ENCODE data around the gene OLFML2A.
A peak's percentile ranks its signal among the peaks of the same experiment; 100 is the strongest.

Gene OLFML2A

DNA sequence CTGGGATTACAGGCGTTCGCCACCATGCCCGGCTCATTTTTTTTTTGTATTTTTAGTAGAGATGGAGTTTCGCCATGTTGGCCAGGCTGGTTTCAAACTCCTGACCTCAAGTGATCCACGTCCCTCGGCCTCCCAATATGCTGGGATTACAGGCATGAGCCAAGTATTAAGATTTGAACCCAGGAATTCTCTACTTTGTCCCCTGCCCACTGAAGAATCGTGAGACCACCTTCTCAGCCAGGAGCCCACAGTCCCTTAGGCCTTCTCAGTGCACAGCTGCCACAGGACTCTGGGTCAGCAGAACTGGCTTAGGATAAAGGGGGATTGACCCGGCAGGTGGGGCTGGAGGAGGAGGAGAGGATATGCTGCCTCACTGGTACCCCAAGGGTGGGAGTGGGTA lies 13.4 kb downstream of the OLFML2A start:
- 92% methylated on average over 8 of the region's 8 CpGs for WGBS
- Histone ChIP-seq H3K4me1 (ENCODE audit: insufficient read depth, low read length) (no peaks in the 10 kb centered on the region), H3K9me3 (ENCODE audit: insufficient read depth, low read depth, low read length) (no peaks in the 10 kb centered on the region)

DNA sequence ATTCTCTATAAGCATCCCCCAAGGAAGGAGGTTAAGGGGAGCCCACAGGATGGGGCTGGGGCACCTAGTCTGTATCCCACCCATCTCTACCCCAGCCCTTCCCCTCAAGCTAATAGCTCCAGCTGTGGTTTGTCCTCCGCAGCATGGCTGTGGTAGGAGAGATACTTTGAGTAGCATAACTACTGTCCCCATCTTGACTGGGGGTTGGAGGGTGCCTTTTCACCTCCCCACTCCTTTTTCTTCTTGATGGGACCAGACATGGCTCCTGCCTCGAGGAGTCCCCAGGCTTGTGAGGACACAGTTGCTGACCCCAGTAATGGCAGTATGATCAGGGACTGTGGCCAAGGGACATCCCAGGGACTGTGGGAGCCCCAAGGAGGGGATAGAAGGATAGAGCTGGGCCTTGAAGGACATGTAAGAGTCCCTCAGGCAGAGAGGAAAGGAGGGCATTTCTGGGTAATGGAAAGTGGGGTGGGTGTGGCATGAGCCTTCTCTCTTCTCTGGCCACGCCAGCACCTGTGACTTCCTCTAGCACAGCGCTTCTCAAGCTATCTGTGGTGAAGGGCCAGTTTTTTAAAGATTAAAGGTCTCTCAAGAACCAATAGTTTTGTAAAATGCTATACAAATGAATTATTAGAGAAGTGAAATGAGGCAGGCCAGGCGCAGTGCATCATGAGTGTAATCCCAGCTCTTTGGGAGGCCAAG lies 14.0 kb downstream of the OLFML2A start:
- 92% methylated on average over 3 of the region's 5 CpGs for WGBS
- H3K27me3 ChIP-seq (ENCODE audit: insufficient read depth, low read length), result no peaks in the 10 kb centered on the region

More for the DNA sequence above, 13.4 kb downstream of the OLFML2A start:
- Histone ChIP-seq H3K36me3 (ENCODE audit: insufficient read depth, low read length) (no peaks in the 10 kb centered on the region), H3K27ac (ENCODE audit: low read depth, low read length) (no peak overlapping the region), H3K4me3 (ENCODE audit: low read length) (no peak overlapping the region), H3K9ac (ENCODE audit: low read depth, low read length) (no peak overlapping the region), H3K27me3 (ENCODE audit: insufficient read depth, low read length) (no peaks in the 10 kb centered on the region)

DNA sequence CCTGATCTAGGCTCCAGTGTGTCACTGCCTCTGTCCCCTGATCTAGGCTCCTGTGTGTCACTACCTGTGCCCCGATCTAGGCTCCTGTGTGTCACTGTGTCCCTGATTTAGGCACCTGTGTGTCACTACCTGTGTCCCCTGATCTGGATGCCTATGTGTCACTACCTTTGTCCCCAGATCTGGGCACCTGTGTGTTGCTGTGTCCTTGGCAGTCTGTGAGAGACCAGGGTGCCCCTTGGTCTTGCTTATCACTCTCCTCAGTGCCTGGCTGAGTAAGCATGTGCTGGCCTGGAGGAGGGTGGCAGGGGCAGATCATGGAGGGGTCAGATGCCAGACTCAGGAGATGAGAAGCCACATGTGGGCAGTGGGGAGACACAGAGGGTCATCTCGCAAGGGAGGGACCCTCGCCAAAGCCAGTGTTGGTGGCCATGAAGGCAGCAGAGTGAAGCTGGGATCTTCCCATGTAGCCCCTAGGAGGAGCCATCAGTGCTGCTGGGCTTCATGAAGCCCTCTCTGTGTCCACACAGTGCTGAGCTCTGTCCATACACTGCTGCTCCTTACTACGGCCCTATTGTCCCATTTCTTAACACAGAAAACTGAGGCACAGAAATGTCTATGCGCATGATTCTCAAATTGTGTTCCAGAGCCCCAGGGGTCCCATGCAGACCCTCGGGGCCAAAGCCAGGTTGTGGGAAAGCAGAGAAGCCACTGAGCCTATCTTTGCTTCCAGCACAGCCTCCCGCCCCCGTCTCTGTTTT lies 15.5 kb downstream of the OLFML2A start:
- Histone ChIP-seq H3K9me3 (ENCODE audit: insufficient read depth, low read depth, low read length) (no peaks in the 10 kb centered on the region), H3K27me3 (ENCODE audit: insufficient read depth, low read length) (no peaks in the 10 kb centered on the region), H3K4me3 (ENCODE audit: low read length) (no peak overlapping the region), H3K9ac (ENCODE audit: low read depth, low read length) (no peak overlapping the region), H3K27ac (ENCODE audit: low read depth, low read length) (peak overlapping the region; percentile 40; the same call in 1 of the 2 replicates), H3K4me1 (ENCODE audit: insufficient read depth, low read length) (no peaks in the 10 kb centered on the region), H3K36me3 (ENCODE audit: insufficient read depth, low read length) (no peaks in the 10 kb centered on the region)
- 73% methylated on average over 8 of the region's 8 CpGs for WGBS

More for the DNA sequence above, 14.0 kb downstream of the OLFML2A start:
- H3K36me3 ChIP-seq (ENCODE audit: insufficient read depth, low read length), result no peaks in the 10 kb centered on the region
- no peaks in the 10 kb centered on the region for H3K9me3 ChIP-seq (ENCODE audit: insufficient read depth, low read depth, low read length)
- H3K4me1 ChIP-seq (ENCODE audit: insufficient read depth, low read length), result no peaks in the 10 kb centered on the region
- H3K9ac ChIP-seq (ENCODE audit: low read depth, low read length), result no peak overlapping the region
- no peak overlapping the region for H3K27ac ChIP-seq (ENCODE audit: low read depth, low read length)
- H3K4me3 ChIP-seq (ENCODE audit: low read length), result no peak overlapping the region

DNA sequence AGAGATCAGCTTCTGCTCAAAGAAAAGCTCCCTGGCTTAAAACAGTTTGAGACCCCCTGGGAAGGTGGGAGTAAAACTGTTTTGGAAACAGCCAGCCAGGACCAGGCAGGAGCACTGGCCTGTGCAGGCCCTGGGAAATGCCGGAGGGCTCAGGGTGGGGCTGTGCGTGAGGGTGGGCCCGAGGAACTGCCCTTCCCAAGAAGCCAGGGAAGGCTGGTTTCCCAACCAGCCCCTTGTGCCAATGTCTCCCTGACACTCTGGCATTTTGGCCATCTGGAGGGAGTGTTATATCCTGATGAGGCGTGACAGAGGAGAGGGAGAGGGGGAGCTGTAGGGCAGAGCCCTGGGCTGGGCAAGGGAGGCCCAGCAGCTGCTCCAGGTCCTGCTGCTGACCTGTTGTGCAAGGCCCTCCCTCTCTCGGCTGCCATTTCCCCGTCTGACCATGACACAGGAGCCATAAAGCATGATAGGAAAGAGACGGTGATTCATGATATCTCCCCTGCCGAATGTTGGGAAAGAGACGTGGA lies 16.1 kb downstream of the OLFML2A start:
- no peaks in the 10 kb centered on the region for H3K9me3 ChIP-seq (ENCODE audit: insufficient read depth, low read depth, low read length)
- H3K4me3 ChIP-seq (ENCODE audit: low read length), result no peak overlapping the region
- H3K36me3 ChIP-seq (ENCODE audit: insufficient read depth, low read length), result no peaks in the 10 kb centered on the region
- H3K27me3 ChIP-seq (ENCODE audit: insufficient read depth, low read length), result no peaks in the 10 kb centered on the region
- H3K9ac ChIP-seq (ENCODE audit: low read depth, low read length), result no peak overlapping the region
- H3K27ac ChIP-seq (ENCODE audit: low read depth, low read length), result peak overlapping the region; percentile 40; the same call in 1 of the 2 replicates
- H3K4me1 ChIP-seq (ENCODE audit: insufficient read depth, low read length), result no peaks in the 10 kb centered on the region
- 81% methylated on average over 9 of the region's 9 CpGs for WGBS

DNA sequence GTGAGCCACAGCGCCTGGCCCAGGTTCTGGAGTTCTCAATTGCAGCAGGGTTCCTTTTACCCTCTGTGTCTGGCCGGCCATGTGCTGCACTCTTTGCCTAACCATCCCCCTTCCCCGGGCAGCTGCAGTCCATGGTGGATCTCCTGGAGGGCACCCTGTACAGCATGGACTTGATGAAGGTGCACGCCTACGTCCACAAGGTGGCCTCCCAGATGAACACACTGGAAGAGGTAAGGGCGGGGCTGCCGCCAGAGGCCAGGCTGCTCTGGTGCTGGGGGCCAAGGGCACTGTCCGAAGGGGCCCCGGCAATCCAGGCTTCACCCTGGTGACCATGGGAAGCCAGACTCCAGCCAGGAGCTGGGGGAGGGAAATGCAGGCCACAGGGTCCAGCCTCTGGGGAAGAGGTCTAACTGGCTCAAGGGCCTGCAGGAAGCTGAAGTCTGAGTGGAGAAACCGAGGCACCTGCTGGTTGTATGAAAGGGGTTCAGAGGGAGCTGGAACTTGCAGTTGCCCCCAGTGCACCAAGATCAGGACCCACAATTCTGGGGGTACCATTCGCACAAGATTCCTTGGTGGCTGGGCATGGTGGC lies 18.1 kb downstream of the OLFML2A start:
- 89% methylated on average over 11 of the region's 11 CpGs for WGBS
- no peak overlapping the region; the same call in 1 of the 2 replicates for H3K9ac ChIP-seq (ENCODE audit: low read depth, low read length)
- 0 out of 2 replicates have a peak, but pooled peaks cover 3% of the 10 kb centered on the region for H3K4me1 ChIP-seq (ENCODE audit: insufficient read depth, low read length)
- no peak overlapping the region for H3K27ac ChIP-seq (ENCODE audit: low read depth, low read length)
- H3K36me3 ChIP-seq (ENCODE audit: insufficient read depth, low read length), result no peaks in the 10 kb centered on the region
- H3K9me3 ChIP-seq (ENCODE audit: insufficient read depth, low read depth, low read length), result no peaks in the 10 kb centered on the region
- H3K4me3 ChIP-seq (ENCODE audit: low read length), result no peak overlapping the region
- no peaks in the 10 kb centered on the region for H3K27me3 ChIP-seq (ENCODE audit: insufficient read depth, low read length)

DNA sequence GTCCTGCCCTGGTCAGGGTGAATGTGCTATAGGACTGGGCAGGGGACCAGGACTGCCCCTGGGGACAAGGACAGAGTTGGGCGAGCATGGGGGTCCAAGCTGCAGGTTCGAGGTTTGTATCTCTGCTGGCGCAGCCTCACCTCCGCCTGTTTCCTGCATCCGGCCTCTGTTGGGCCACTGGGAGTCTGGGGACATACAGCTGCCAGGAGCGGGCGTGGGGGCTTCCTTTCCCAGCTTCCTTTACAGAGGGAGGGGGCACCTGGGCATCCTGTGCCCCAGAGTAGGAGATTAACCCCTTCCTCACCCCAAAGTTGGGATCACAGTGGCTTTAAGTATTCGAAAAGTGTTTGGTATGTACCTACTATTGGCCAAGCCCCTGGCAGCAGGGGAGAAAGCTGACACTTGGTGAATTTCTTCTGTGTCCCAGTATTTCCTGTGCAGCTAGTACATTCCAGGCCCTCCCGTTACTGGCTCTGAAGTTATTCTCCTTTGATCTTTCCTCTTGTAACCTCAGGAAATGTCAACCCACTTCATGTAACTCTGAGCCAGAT lies 19.0 kb downstream of the OLFML2A start:
- 66% methylated on average over 8 of the region's 9 CpGs for WGBS
- Histone ChIP-seq H3K4me3 (ENCODE audit: low read length) (no peak overlapping the region), H3K27me3 (ENCODE audit: insufficient read depth, low read length) (no peaks in the 10 kb centered on the region), H3K4me1 (ENCODE audit: insufficient read depth, low read length) (0 out of 2 replicates have a peak, but pooled peaks cover 3% of the 10 kb centered on the region), H3K9me3 (ENCODE audit: insufficient read depth, low read depth, low read length) (no peaks in the 10 kb centered on the region), H3K9ac (ENCODE audit: low read depth, low read length) (no peak overlapping the region), H3K27ac (ENCODE audit: low read depth, low read length) (no peak overlapping the region), H3K36me3 (ENCODE audit: insufficient read depth, low read length) (no peaks in the 10 kb centered on the region)

DNA sequence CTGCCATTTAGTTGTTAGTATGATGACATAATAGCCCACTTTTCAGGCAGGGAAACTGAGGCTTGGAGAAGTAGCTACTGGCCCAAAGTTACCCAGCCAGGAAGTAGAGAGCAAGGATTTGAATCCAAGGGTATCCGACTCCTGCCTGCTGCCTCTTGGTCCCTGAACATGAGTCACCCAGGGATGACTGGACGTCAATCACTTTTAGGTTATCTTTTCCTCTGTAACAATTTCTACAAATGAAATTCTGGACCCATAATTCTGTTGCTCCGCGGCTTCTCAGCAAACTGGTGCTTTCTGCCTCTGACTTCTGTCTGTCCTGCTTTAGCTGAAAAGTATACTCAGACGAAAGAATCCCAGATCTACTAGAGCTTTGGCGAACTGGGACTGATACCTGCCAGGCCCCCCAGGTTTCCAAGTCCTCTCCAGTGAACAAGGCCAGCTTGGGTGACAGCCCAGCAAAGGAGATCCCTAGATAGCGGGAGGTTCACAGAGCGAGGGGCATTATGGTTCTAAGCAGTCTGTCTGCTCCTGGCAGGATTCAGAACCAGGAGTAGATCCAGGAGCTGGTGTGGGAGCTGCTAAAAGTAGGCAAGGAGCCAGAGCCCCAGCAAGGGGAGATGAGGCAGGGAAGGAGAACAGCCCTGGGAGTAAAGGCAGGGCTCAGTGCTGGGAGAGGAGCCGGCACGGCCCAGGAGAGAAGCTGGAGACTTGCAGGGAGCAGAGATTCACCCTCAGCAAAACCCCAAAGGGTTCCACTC lies 20.6 kb downstream of the OLFML2A start:
- Histone ChIP-seq H3K9ac (ENCODE audit: low read depth, low read length) (no peak overlapping the region), H3K36me3 (ENCODE audit: insufficient read depth, low read length) (no peaks in the 10 kb centered on the region), H3K4me1 (ENCODE audit: insufficient read depth, low read length) (0 out of 2 replicates have a peak, but pooled peaks cover 3% of the 10 kb centered on the region), H3K27me3 (ENCODE audit: insufficient read depth, low read length) (no peaks in the 10 kb centered on the region), H3K9me3 (ENCODE audit: insufficient read depth, low read depth, low read length) (no peaks in the 10 kb centered on the region), H3K4me3 (ENCODE audit: low read length) (no peak overlapping the region), H3K27ac (ENCODE audit: low read depth, low read length) (no peak overlapping the region)
- 92% methylated on average over 10 of the region's 10 CpGs for WGBS

DNA sequence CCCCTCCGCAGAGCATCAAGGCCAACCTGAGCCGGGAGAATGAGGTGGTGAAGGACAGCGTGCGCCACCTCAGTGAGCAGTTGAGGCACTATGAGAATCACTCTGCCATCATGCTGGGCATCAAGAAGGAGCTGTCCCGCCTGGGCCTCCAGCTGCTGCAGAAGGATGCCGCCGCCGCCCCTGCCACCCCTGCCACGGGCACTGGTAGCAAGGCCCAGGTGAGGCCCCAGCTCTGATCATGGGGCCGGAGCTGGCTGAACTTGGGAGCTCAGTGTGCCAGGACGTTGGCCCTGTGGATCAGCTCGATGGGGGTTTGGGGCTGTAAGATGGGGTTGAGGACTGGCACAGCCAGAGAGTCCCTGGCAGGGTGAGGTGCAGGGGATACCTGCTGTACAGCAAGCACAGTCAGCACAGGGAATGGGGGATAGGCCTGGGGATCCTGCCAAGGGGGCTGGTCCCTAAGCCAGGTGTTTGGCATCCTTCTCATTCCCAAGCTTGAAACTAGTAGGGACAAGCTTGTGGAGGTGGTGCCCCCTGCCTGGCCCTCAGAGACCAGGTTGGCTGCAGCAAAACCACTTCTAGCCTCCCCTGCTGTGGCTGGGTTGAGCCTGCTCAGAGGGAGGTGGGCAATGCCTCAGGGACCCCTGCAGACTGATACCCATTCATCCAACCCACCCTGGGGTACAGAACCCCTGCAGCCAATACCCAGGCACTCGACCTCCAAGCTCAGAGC lies 22.5 kb downstream of the OLFML2A start:
- 0 out of 2 replicates have a peak, but pooled peaks cover 3% of the 10 kb centered on the region for H3K4me1 ChIP-seq (ENCODE audit: insufficient read depth, low read length)
- H3K4me3 ChIP-seq (ENCODE audit: low read length), result no peak overlapping the region
- H3K9ac ChIP-seq (ENCODE audit: low read depth, low read length), result no peak overlapping the region
- no peaks in the 10 kb centered on the region for H3K9me3 ChIP-seq (ENCODE audit: insufficient read depth, low read depth, low read length)
- no peaks in the 10 kb centered on the region for H3K36me3 ChIP-seq (ENCODE audit: insufficient read depth, low read length)
- WGBS, result 85% methylated on average over 13 of the region's 13 CpGs
- no peaks in the 10 kb centered on the region for H3K27me3 ChIP-seq (ENCODE audit: insufficient read depth, low read length)
- H3K27ac ChIP-seq (ENCODE audit: low read depth, low read length), result no peak overlapping the region

DNA sequence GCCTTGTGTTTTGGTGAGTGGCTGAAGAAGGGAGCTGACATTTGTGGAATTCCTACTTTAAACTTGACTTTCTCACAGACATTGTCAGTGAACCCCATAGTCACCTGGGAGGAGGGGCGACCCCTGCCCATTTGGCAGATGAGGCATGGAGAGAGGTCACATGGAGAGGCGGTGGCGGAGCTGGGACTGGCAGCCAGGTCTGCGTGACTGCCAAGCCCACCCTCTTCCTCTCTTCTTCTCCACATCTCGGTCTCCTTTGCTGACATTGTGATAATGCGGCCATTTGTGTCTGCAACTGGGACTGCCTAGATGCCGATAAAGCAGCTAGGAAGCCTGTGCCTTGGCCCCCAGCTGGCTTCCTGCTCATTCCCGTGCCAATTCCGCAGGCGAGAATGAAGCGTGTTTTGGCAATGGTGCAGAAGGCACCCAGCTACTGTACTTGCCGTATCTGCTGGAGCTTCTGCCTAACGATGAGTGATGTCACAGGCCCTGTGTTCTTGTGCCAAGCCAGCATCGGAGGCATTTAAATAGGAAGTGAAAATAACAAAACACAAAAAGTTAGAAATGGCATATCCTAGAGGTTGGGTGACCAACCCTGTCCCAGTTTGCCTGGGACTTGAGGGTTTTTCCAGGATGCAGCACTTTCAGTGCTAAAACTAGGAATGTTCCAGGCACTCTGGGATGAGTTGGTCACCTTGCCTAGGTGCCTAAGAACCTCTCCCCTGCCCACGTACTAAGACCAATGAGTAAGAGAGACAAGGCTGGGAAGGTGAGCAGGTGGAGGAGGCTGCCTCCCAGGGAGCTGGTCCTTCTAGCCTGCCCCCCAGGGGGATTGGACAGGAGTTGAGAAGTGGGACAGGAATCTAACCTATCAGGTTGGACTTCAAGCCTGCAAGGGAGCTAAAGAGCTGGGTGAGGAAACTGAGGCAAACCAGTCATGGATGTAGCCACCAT lies 23.6 kb downstream of the OLFML2A start:
- Histone ChIP-seq H3K36me3 (ENCODE audit: insufficient read depth, low read length) (no peaks in the 10 kb centered on the region), H3K9ac (ENCODE audit: low read depth, low read length) (no peak overlapping the region), H3K4me1 (ENCODE audit: insufficient read depth, low read length) (0 out of 2 replicates have a peak, but pooled peaks cover 3% of the 10 kb centered on the region), H3K27me3 (ENCODE audit: insufficient read depth, low read length) (no peaks in the 10 kb centered on the region), H3K9me3 (ENCODE audit: insufficient read depth, low read depth, low read length) (no peaks in the 10 kb centered on the region), H3K27ac (ENCODE audit: low read depth, low read length) (no peak overlapping the region), H3K4me3 (ENCODE audit: low read length) (no peak overlapping the region)
- WGBS, result 81% methylated on average over 15 of the region's 15 CpGs

Data from HUES64 (cell line).